Chondrocyte (in vitro differentiated cells): ENCODE results near the gene PLCG2. TPM values are rescaled to one million over a fixed set of nuclear protein-coding genes. Genes with fewer than 3 reads are reported as not detected.

Source experiments
- DNase-seq: peaks from one replicate; pipeline ENCODE4 v3.0.0; 2021; ENCODE audit warnings: mixed read lengths, low spot score
- H3K27ac Mint-ChIP-seq: one replicate; pipeline ENCODE4 v1.8.0; 2021; ENCODE audit warnings: mild to moderate bottlenecking, moderate library complexity, mixed read lengths; ENCODE audit not compliant: unreplicated experiment
- H3K27me3 Mint-ChIP-seq: 2 replicates; pipeline ENCODE4 v1.8.0; 2021; ENCODE audit warnings: low read depth, mixed read lengths
- H3K36me3 Mint-ChIP-seq: 2 replicates; pipeline ENCODE4 v1.8.0; 2021; ENCODE audit warnings: low read depth, mixed read lengths
- H3K4me1 Mint-ChIP-seq: 2 replicates; pipeline ENCODE4 v1.8.0; 2021; ENCODE audit warnings: low read depth, mild to moderate bottlenecking, mixed read lengths
- H3K4me3 Mint-ChIP-seq: one replicate; pipeline ENCODE4 v1.8.0; 2021; ENCODE audit warnings: mild to moderate bottlenecking, moderate library complexity, mixed read lengths; ENCODE audit not compliant: unreplicated experiment
- H3K9me3 Mint-ChIP-seq: 2 replicates; pipeline ENCODE4 v1.8.0; 2021; ENCODE audit warnings: low read depth, mixed read lengths
- total RNA-seq: library from RNA; stranded (reverse); gene quantifications from 3 replicates; pipeline ENCODE4 v1.2.1, GENCODE V29; 2021
- TF ChIP-seq, protein P1 (sequence below): fragments of 200-600 bp; sonication (generic); IDR thresholded peaks from 2 replicates; pipeline ENCODE4 v1.5.0; 2021; ENCODE audit warnings: antibody characterized with exemption, mild to moderate bottlenecking, moderate library complexity

PLCG2 gene
- total RNA-seq, 1 donor from 2014 or later: 1.1 TPM

DNA sequence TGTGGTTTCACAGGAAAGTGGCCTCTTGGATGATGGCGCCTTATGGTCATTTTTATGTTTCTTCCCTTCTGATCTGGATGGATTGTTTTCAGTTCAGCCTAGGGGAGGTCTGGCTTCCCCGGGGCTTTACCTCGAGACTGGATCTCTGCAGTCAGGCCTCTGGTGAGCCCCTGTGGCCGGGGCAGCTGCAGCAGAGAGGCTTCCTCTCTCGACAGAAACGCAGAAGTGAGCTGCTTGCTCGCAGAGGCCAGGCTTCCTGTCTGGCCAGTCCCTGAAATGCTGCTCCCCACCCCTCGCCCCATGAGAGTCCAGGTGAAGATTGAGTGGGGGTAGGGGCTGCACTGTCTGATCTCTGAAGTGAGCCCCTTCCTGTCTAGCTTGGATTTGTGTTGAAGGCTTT lies 44.0 kb downstream of the PLCG2 start:
- no peak for DNase-seq
- Mint-ChIP-seq H3K27me3 (peaks cover 5% of the 10 kb centered on the region), H3K9me3 (peaks cover 5% of the 10 kb centered on the region), H3K27ac (no peak overlapping the region), H3K4me1 (peaks cover 13% of the 10 kb centered on the region), H3K36me3 (peaks cover 2% of the 10 kb centered on the region), H3K4me3 (no peak overlapping the region)
- TF ChIP-seq, protein P1, sequence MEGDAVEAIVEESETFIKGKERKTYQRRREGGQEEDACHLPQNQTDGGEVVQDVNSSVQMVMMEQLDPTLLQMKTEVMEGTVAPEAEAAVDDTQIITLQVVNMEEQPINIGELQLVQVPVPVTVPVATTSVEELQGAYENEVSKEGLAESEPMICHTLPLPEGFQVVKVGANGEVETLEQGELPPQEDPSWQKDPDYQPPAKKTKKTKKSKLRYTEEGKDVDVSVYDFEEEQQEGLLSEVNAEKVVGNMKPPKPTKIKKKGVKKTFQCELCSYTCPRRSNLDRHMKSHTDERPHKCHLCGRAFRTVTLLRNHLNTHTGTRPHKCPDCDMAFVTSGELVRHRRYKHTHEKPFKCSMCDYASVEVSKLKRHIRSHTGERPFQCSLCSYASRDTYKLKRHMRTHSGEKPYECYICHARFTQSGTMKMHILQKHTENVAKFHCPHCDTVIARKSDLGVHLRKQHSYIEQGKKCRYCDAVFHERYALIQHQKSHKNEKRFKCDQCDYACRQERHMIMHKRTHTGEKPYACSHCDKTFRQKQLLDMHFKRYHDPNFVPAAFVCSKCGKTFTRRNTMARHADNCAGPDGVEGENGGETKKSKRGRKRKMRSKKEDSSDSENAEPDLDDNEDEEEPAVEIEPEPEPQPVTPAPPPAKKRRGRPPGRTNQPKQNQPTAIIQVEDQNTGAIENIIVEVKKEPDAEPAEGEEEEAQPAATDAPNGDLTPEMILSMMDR: no peak

DNA sequence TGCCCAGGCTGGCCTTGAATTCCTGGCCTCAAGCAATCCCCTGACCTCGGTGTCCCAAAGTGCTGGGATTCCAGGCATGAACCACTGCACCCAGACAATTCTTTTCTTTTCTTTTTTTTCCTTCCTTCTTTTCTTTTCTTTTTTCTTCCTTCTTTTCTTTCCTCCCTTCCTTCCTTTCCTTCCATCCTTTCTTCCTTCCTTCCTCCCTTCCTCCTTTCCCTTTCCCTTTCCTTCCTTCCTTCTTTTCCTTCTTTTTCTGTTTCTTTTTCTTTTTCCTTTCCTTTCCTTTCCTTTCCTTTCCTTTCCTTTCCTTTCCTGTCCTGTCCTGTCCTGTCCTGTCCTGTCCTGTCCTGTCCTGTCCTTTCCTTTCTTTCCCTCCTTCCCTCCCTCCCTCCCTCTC lies 44.6 kb downstream of the PLCG2 start:
- Mint-ChIP-seq H3K36me3 (peaks cover 2% of the 10 kb centered on the region), H3K4me1 (peaks cover 13% of the 10 kb centered on the region), H3K27ac (no peak overlapping the region), H3K4me3 (no peak overlapping the region), H3K9me3 (peaks cover 5% of the 10 kb centered on the region), H3K27me3 (peaks cover 3% of the 10 kb centered on the region)
- TF ChIP-seq, protein P1: no peak
- no peak for DNase-seq

DNA sequence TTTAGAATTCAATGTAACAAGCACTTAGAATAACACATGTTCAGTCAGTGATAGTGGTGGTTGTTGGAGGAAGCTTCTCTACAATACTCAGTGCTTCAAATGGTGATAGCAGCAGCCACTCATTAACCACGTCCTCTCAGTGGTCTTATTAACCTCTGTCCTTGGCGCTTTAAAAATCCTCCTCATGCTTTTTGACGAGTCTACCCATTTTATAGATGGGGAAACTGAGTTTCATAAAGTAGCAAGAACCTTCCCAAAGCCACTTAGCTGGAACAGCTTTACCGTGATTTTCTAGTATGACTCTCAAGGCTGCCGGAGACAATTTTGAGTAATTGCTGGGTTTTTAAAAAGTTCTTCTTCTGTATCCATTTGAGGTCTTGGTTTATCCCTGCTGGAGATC lies 47.4 kb downstream of the PLCG2 start:
- Mint-ChIP-seq H3K27ac (no peak overlapping the region), H3K27me3 (peaks cover 12% of the 10 kb centered on the region)

DNA sequence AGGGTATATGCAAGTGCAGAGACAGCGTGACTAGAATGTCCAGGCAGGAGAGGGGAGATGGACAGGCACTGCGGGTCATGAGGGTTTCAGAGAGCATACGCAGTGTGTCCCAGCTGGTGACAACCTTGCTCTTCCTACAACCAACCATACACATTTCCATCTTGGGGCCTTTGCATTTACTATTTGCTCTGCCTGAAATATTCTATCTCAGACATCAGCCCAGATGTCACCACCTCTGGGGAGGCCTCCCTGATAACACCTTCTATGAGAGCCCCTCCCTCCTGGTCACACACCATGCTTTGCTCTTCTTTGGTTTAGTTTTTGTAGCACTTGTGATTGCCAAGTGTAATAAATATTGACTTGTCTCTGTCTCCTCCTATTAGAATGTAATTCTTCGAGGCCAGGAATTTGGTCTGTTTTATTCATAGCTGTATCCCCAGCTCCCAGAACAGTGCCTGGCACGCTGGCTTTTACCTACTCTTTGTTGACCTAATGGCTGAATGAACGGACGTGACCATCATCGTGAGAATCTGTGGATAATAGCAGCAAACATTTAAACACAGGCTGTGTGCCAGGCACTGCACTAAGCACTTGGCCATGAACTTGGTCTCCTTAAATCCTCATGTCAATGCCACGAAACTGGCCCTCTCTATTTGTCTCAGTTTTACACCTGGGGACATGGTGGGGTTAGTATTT lies 51.9 kb downstream of the PLCG2 start:
- Mint-ChIP-seq H3K4me3 (no peak overlapping the region), H3K27ac (no peak overlapping the region), H3K27me3 (peaks cover 15% of the 10 kb centered on the region), H3K4me1 (no peaks in the 10 kb centered on the region), H3K9me3 (no peaks in the 10 kb centered on the region), H3K36me3 (peaks cover 2% of the 10 kb centered on the region)
- no peak for DNase-seq
- TF ChIP-seq, protein P1: no peak

More for the DNA sequence above, 47.4 kb downstream of the PLCG2 start:
- H3K9me3 Mint-ChIP-seq: peaks cover 5% of the 10 kb centered on the region
- H3K4me1 Mint-ChIP-seq: peaks cover 9% of the 10 kb centered on the region
- DNase-seq: no peak
- H3K4me3 Mint-ChIP-seq: no peak overlapping the region
- peaks cover 4% of the 10 kb centered on the region for H3K36me3 Mint-ChIP-seq
- TF ChIP-seq, protein P1: no peak

DNA sequence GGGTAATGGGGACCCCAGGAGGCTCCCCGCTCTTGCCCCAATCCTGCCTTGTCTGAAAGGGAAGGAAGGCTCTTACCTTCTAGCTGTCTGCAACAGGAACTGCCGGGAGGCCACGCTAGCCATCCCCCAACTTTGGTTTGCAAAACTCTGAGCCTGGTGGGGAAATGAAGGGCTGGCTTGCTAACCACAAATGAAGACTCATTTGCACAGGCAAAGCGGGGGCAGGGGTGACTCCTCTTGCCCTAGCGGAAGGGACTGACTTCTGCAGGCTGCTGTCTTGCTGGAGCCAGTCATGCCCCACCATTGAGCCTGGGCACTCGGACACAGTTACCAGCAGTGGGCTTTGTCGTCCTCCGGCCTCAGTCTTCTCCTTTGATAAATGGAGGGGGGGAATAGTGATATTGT lies 52.6 kb downstream of the PLCG2 start:
- TF ChIP-seq, protein P1: no peak
- Mint-ChIP-seq H3K4me1 (no peaks in the 10 kb centered on the region), H3K4me3 (no peak overlapping the region), H3K9me3 (no peaks in the 10 kb centered on the region), H3K27ac (no peak overlapping the region), H3K36me3 (peaks cover 2% of the 10 kb centered on the region), H3K27me3 (peaks cover 14% of the 10 kb centered on the region)
- DNase-seq: no peak
